Stomach smooth muscle (tissue), 2 donors: Measurements from ENCODE around the gene UBE2O.

Experiments used
- H3K27ac ChIP-seq: one replicate; pipeline ENCODE4 v1.7.0; 2013; ENCODE audit warnings: mild to moderate bottlenecking, low read length, inconsistent platforms
- H3K27me3 ChIP-seq, 2 donors: one replicate each; pipeline ENCODE4 v1.7.0; 2013; ENCODE audit warnings: low read length in 2 of 2; ENCODE audit not compliant: insufficient read depth in 2 of 2, control insufficient read depth in 1 of 2
- H3K36me3 ChIP-seq, 2 donors: one replicate each; pipeline ENCODE4 v1.7.0; 2013; ENCODE audit warnings: low read length in 2 of 2; ENCODE audit not compliant: control insufficient read depth in 2 of 2, insufficient read depth in 2 of 2
- H3K4me1 ChIP-seq: one replicate; pipeline ENCODE4 v1.7.0; 2013; ENCODE audit warnings: low read length; ENCODE audit not compliant: control insufficient read depth, insufficient read depth
- H3K4me3 ChIP-seq, 2 donors: one replicate each; pipeline ENCODE4 v1.7.0; 2013; ENCODE audit warnings: low read length in 2 of 2
- H3K9ac ChIP-seq, 2 donors: one replicate each; pipeline ENCODE4 v1.7.0; 2013; ENCODE audit warnings: low read length in 2 of 2, mild to moderate bottlenecking in 1 of 2
- H3K9me3 ChIP-seq, 2 donors: one replicate each; pipeline ENCODE4 v1.7.0; 2013; ENCODE audit warnings: low read length in 2 of 2; ENCODE audit not compliant: control insufficient read depth in 2 of 2
- donor health status: healthy.
- donor health status: Pancreatic carcinoma.

The UBE2O gene

DNA sequence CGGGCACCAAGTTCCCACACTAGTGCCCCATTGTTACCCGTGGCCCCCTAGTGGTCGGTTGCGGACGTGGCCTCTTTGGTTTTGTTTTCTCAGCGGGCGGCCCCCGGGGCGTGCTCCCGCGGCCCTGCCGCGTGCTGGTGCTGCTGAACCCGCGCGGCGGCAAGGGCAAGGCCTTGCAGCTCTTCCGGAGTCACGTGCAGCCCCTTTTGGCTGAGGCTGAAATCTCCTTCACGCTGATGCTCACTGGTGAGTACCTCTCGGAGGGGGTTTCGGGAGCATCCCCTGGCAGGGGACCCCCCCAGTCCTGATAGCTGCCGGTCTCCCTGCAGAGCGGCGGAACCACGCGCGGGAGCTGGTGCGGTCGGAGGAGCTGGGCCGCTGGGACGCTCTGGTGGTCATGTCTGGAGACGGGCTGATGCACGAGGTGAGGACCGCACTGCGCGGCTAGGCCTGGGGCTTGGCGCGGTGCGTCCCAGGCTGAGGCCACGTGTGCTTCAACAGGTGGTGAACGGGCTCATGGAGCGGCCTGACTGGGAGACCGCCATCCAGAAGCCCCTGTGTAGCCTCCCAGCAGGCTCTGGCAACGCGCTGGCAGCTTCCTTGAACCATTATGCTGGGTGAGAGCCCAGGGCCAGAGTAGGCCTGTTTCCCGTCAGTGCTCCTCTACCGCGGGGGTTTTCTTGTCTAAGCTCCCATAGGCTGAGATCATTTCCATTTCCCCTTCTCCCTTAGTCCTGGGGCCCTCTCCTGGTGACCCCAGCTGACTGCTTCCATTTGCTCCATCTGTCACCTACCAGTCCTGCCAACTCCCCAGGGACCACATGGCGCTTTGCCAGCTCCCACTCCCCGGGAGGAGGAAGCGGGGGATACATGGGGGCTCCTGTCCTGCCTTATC lies 66.8 kb downstream of the UBE2O start:
- peak overlapping the region; percentile 66 to 73 for H3K4me3 ChIP-seq
- peaks cover 43% of the 10 kb centered on the region for H3K4me1 ChIP-seq
- H3K9ac ChIP-seq: peak overlapping the region in 1 of 2 donors; percentile 39
- no peak overlapping the region for H3K27ac ChIP-seq
- H3K36me3 ChIP-seq: peaks cover 0 to 3% of the 10 kb centered on the region in 2 donors
- no peaks in the 10 kb centered on the region for H3K9me3 ChIP-seq
- peaks cover 3 to 28% of the 10 kb centered on the region in 2 donors for H3K27me3 ChIP-seq

- no peak overlapping the region for H3K27ac ChIP-seq
- H3K4me1 ChIP-seq: peaks cover 43% of the 10 kb centered on the region
- H3K4me3 ChIP-seq: peak overlapping the region; percentile 66 to 73
- peak overlapping the region; percentile 13 to 39 for H3K9ac ChIP-seq
- peaks cover 5 to 28% of the 10 kb centered on the region in 2 donors for H3K27me3 ChIP-seq
- H3K36me3 ChIP-seq: no peaks in the 10 kb centered on the region
- no peaks in the 10 kb centered on the region for H3K9me3 ChIP-seq
These were observed 67.7 kb downstream of the UBE2O start for GRCh38 chr17:76384987-76385891.

- H3K9me3 ChIP-seq: no peaks in the 10 kb centered on the region
- peaks cover 43% of the 10 kb centered on the region for H3K4me1 ChIP-seq
- H3K4me3 ChIP-seq: peak within 1 kb of the TSS; percentile 66 to 73
- H3K9ac ChIP-seq: peak within 1 kb of the TSS in 1 of 2 donors; percentile 59
- no peaks in the 10 kb centered on the region for H3K36me3 ChIP-seq
- H3K27ac ChIP-seq: no peak within 1 kb of the TSS
- H3K27me3 ChIP-seq: peaks cover 7 to 28% of the 10 kb centered on the region in 2 donors
These were observed 68.5 kb downstream of the UBE2O start, which contains the start of gene SPHK1 for GRCh38 chr17:76384222-76384986. Gene SPHK1 (plus strand): TSS chr17:76384609. CDS start chr17:76385645, 1,036 bp downstream.

DNA sequence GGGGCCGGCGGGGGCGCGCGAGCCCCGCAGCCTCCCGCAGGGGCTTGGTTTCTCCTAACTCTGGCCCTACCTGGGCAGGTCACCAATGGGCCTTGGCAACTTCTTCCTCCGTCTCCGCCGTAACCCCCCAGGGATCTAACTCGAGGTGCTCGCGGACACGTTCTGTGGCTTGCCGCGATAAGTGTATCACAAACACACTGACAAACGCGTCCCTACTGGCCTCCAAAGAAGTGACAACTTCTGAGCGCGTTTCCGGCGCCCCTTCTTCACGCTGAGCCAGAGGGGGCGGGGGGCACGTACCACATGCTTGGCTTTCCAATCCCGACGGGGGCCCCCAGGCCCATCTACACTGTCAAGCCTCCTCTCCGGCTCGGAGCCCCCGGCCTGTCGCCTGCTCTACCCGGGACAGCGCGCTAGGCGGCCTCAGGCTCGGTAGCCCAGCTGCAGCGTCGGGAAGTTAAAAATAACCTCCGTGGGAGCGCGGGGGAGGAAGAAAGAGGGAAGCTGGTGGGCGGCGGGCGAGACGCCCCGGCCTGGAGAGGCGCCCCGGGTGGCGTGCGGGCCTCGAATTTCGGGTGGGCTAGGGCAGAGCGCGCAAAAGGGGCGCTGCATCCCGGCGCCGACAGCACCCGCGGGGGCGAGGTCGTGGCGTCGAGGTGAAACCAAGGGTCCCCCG lies 69.3 kb downstream of the UBE2O start:
- Histone ChIP-seq H3K27me3 (peaks cover 7 to 28% of the 10 kb centered on the region in 2 donors), H3K4me3 (peak overlapping the region; percentile 63 to 73), H3K4me1 (peaks cover 43% of the 10 kb centered on the region), H3K9ac (peak overlapping the region in 1 of 2 donors; percentile 59), H3K36me3 (no peaks in the 10 kb centered on the region), H3K27ac (no peak overlapping the region), H3K9me3 (no peaks in the 10 kb centered on the region)

DNA sequence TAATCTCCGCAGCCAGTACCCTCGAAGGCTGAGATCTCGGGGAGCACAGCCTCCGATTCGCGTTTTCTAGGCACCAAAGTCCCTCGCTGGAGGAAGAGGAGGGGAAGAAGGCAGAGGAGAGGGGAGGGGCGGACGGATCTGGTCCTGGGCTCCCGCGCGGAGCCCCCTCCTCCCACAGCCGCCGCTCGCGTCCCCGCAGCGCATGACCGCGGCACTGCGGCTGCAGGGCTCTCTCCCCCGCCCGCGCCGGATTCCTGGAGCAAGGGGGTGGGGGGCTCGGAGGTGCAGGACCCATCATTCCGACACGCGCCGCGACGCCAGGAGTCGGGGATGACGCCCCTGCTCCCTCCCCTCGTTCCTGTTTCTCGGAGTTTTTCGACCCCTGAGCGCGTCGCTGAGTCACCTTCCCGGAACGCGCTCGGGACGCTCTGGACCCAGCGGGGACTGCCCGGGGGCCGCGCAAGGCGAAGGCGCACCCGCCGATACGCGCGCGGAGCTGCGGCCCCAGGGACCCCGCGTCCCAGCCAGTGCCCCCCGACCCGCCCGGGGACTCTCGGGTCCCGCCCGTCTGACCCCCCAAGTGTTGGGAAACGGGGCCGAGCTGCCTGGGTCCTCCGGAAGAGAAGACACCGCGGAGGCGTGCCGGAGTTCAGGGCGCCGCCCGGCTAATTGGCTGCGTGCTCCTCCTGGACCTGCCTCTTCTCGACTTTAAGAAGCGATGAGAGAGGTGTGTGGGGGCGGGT lies 70.0 kb downstream of the UBE2O start:
- Histone ChIP-seq H3K9ac (peak overlapping the region in 1 of 2 donors; percentile 59), H3K4me3 (peak overlapping the region; percentile 63 to 73), H3K27ac (no peak overlapping the region), H3K27me3 (peaks cover 7 to 28% of the 10 kb centered on the region in 2 donors), H3K4me1 (peaks cover 43% of the 10 kb centered on the region), H3K9me3 (no peaks in the 10 kb centered on the region), H3K36me3 (no peaks in the 10 kb centered on the region)

DNA sequence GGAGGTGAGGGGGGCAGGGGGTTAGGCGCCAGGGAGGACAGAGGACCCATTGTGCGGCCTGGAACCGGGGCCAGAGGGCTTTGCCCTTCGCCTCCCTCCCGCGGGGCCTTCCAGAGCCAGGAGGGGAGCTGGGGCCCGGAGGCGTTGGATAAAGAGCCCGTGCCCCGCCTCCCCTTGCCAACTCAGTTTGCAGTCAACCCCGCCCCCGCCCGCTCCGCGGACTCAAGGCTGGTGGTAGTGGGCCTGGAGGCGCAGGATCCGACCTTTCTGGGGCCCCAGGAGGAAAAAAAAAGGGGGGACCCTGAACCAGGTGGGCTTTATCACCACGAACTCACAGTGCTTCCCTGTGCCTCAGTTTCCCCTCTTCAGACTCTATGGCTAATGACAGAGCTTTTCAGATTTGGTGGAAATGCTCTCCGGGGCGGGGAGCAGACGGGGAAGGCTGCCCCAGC lies 70.6 kb downstream of the UBE2O start:
- Histone ChIP-seq H3K4me3 (peak overlapping the region; percentile 63 to 73), H3K27me3 (peaks cover 7 to 28% of the 10 kb centered on the region in 2 donors), H3K36me3 (no peaks in the 10 kb centered on the region), H3K9ac (peak overlapping the region in 1 of 2 donors; percentile 55), H3K9me3 (no peaks in the 10 kb centered on the region), H3K4me1 (peaks cover 43% of the 10 kb centered on the region), H3K27ac (no peak overlapping the region)

DNA sequence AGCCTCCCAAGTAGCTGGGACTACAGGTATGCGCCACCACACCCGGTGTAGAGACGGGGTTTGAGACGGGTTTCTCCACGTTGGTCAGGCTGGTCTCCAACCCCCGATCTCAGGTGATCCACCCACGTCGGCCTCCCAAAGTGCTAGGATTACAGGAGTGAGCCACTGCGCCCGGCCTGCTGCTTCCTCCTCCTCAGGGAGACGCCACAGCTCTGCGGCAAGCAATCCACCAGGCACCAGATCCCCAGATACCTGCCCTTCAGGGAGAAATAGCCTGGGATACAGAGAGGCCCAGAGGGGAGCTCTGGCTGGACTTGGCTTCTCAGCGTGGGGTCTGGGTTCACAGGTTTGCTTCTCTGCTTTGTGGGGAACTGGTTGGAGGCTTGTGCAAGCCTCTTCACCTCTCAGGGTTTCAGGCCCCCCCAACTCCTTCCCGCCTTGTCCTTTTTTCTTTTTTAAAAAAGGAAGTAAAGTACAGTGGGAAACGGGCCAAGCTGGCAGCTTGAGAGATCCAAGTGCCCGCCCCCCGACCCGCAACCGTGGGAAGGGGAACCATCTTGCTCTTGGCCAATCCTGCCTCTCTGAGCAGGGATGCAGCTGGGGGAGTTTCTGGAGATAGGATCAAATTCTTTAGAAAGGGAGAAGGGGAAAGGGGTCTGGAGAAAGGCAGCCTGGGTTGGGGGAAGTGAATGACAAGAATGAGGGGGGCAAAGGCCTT lies 71.2 kb downstream of the UBE2O start:
- no peak overlapping the region for H3K4me3 ChIP-seq

DNA sequence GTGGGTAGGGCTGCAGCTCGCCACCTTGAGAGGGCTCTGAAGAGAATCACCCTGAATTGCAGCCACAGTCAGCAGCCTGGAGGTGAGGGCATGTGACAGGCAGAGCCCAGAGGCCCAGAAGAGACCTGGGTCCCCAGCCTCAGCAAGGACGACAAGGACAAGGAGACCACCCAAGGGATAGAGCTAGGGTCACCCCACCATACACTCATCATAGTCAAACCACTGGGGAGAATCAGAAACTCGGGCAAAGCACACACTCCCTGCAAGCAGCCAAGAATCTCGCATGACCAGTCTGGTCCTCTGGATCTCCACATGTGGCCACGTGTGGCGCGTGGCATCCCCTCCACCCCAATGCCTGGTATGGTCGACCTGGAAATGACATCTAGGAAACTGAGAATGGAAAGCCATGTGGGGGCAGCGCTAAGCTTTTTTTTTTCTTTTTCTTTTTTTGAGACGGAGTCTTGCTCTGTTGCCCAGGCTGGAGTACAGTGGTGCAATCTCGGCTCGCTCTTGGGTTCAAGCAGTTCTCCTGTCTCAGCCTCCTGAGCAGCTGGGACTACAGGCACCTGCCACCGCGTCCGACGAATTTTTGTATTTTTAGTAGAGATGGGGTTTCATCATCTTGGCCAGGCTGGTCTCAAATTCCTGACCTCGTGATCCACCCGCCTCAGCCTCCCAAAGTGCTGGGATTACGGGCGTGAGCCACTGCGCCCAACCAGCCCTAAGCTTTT lies 73.1 kb downstream of the UBE2O start:
- no peak overlapping the region for H3K9ac ChIP-seq
- H3K27me3 ChIP-seq: peaks cover 9 to 22% of the 10 kb centered on the region in 2 donors
- no peak overlapping the region for H3K4me3 ChIP-seq
- H3K9me3 ChIP-seq: no peaks in the 10 kb centered on the region
- H3K27ac ChIP-seq: no peak overlapping the region
- peaks cover 28% of the 10 kb centered on the region for H3K4me1 ChIP-seq
- H3K36me3 ChIP-seq: no peaks in the 10 kb centered on the region

More for the DNA sequence above, 71.2 kb downstream of the UBE2O start:
- H3K9ac ChIP-seq: no peak overlapping the region
- peaks cover 7 to 28% of the 10 kb centered on the region in 2 donors for H3K27me3 ChIP-seq
- no peaks in the 10 kb centered on the region for H3K9me3 ChIP-seq
- H3K36me3 ChIP-seq: no peaks in the 10 kb centered on the region
- H3K27ac ChIP-seq: no peak overlapping the region
- H3K4me1 ChIP-seq: peaks cover 41% of the 10 kb centered on the region
